ENCODE measurements around the gene ENO2. TPM values are rescaled to one million over a fixed set of nuclear protein-coding genes. Genes with fewer than 3 reads are reported as not detected.

Gene ENO2
- total RNA-seq, 2 donors from 2014 or later = 104 to 139 TPM

GRCh38 chr12:6894321-6894720 lies 20.1 kb upstream of the ENO2 start:
- H3K4me3 Mint-ChIP-seq = no peak overlapping the region
- no peaks in the 10 kb centered on the region for H3K27me3 ChIP-seq (ENCODE audit: control insufficient read depth, insufficient read depth, low read length, poor library complexity, severe bottlenecking)
- no peak for DNase-seq

GRCh38 chr12:6896846-6897435 lies 17.4 kb upstream of the ENO2 start:
- H3K4me1 Mint-ChIP-seq = no peaks in the 10 kb centered on the region
- Histone ChIP-seq H3K36me3 (ENCODE audit: control insufficient read depth, insufficient read depth, low read length) (no peaks in the 10 kb centered on the region), H3K4me1 (ENCODE audit: control insufficient read depth, insufficient read depth, low read length) (no peaks in the 10 kb centered on the region), H3K9me3 (ENCODE audit: control insufficient read depth, low read length) (no peaks in the 10 kb centered on the region), H3K4me3 (ENCODE audit: low read length) (no peak overlapping the region), H3K9ac (ENCODE audit: extremely low read depth, low read length, poor library complexity, severe bottlenecking) (no peak overlapping the region), H3K27me3 (ENCODE audit: control insufficient read depth, insufficient read depth, low read length, poor library complexity, severe bottlenecking) (no peaks in the 10 kb centered on the region), H3K27ac (ENCODE audit: low read depth, low read length) (no peak overlapping the region)
- no peak overlapping the region for H3K27ac Mint-ChIP-seq
- WGBS, 2 experiments (ENCODE audit: insufficient coverage in 1 of 2, insufficient read length in 1 of 2) = 74 to 88% methylated on average over 4 to 6 of the region's 6 CpGs
- H3K9me3 Mint-ChIP-seq = no peaks in the 10 kb centered on the region
- TF ChIP-seq CTCF (conservative IDR thresholded peaks at IDR 0.05) = no peak
- DNase-seq = no peak
- no peaks in the 10 kb centered on the region for H3K36me3 Mint-ChIP-seq (ENCODE audit: low read depth)
- H3K4me3 Mint-ChIP-seq = no peak overlapping the region
- H3K27me3 Mint-ChIP-seq (ENCODE audit: insufficient read depth) = peaks cover 6% of the 10 kb centered on the region

More at GRCh38 chr12:6894321-6894720, 20.1 kb upstream of the ENO2 start:
- no peaks in the 10 kb centered on the region for H3K36me3 ChIP-seq (ENCODE audit: control insufficient read depth, insufficient read depth, low read length)
- Mint-ChIP-seq H3K4me1 (peaks cover 13% of the 10 kb centered on the region), H3K9me3 (peaks cover 10% of the 10 kb centered on the region), H3K27me3 (ENCODE audit: insufficient read depth) (peaks cover 6% of the 10 kb centered on the region), H3K27ac (no peak overlapping the region), H3K36me3 (ENCODE audit: low read depth) (peaks cover 11% of the 10 kb centered on the region)
- no peak overlapping the region for H3K4me3 ChIP-seq (ENCODE audit: low read length)
- H3K4me1 ChIP-seq (ENCODE audit: control insufficient read depth, insufficient read depth, low read length) = peaks cover 4% of the 10 kb centered on the region
- no peak overlapping the region for H3K27ac ChIP-seq (ENCODE audit: low read depth, low read length)
- H3K9ac ChIP-seq (ENCODE audit: extremely low read depth, low read length, poor library complexity, severe bottlenecking) = no peak overlapping the region
- H3K9me3 ChIP-seq (ENCODE audit: control insufficient read depth, low read length) = no peaks in the 10 kb centered on the region
- TF ChIP-seq CTCF (conservative IDR thresholded peaks at IDR 0.05) = no peak
- 94 to 100% methylated on average over 1 to 3 of the region's 3 CpGs for WGBS, 2 experiments (ENCODE audit: insufficient coverage in 1 of 2, insufficient read length in 1 of 2)

- Mint-ChIP-seq H3K4me3 (no peak overlapping the region), H3K9me3 (no peaks in the 10 kb centered on the region), H3K27ac (no peak overlapping the region), H3K36me3 (ENCODE audit: low read depth) (no peaks in the 10 kb centered on the region), H3K4me1 (peaks cover 13% of the 10 kb centered on the region), H3K27me3 (ENCODE audit: insufficient read depth) (peaks cover 4% of the 10 kb centered on the region)
- Histone ChIP-seq H3K4me1 (ENCODE audit: control insufficient read depth, insufficient read depth, low read length) (peaks cover 6% of the 10 kb centered on the region), H3K27ac (ENCODE audit: low read depth, low read length) (no peak overlapping the region), H3K27me3 (ENCODE audit: control insufficient read depth, insufficient read depth, low read length, poor library complexity, severe bottlenecking) (no peaks in the 10 kb centered on the region), H3K9me3 (ENCODE audit: control insufficient read depth, low read length) (no peaks in the 10 kb centered on the region), H3K36me3 (ENCODE audit: control insufficient read depth, insufficient read depth, low read length) (no peaks in the 10 kb centered on the region), H3K4me3 (ENCODE audit: low read length) (no peak overlapping the region), H3K9ac (ENCODE audit: extremely low read depth, low read length, poor library complexity, severe bottlenecking) (no peak overlapping the region)
- DNase-seq = no peak
- no peak for TF ChIP-seq CTCF (conservative IDR thresholded peaks at IDR 0.05)
- 92 to 93% methylated on average over 4 to 5 of the region's 5 CpGs for WGBS, 2 experiments (ENCODE audit: insufficient coverage in 1 of 2, insufficient read length in 1 of 2)
Measured at GRCh38 chr12:6899427-6899826, 15.0 kb upstream of the ENO2 start.

All from endodermal cell (in vitro differentiated cells).